Measurements from ENCODE around the gene CLASP1. TPM values are rescaled to one million over a fixed set of nuclear protein-coding genes. Genes with fewer than 3 reads are reported as not detected.
"Not testable (repeated sequence)": the region's sequence is repeated elsewhere in the genome, so short reads cannot be mapped to it uniquely, and the experiment has no call there.

The CLASP1 gene
- total RNA-seq, 1 donor from 2014 or later: 51.4 TPM

- DNase-seq (ENCODE audit: low spot score): no peak
Observed at GRCh38 chr2:121349721-121350401, 299.4 kb downstream of the CLASP1 start.

- DNase-seq (ENCODE audit: low spot score): no peak
Observed at GRCh38 chr2:121348128-121348740, 301.0 kb downstream of the CLASP1 start.

- DNase-seq (ENCODE audit: low spot score): no peak
Observed at GRCh38 chr2:121346859-121347258, 302.4 kb downstream of the CLASP1 start.

GRCh38 chr2:121346407-121346806, 302.9 kb downstream of the CLASP1 start:
- DNase-seq (ENCODE audit: low spot score): no peak

- DNase-seq (ENCODE audit: low spot score): no peak
Observed at GRCh38 chr2:121345887-121346286, 303.4 kb downstream of the CLASP1 start.

- DNase-seq (ENCODE audit: low spot score): no peak
Observed at GRCh38 chr2:121345101-121345500, 304.2 kb downstream of the CLASP1 start.

- not testable (repeated sequence) for DNase-seq (ENCODE audit: low spot score)
Observed at GRCh38 chr2:121343828-121344399, 305.3 kb downstream of the CLASP1 start.

- DNase-seq (ENCODE audit: low spot score): no peak
Observed at GRCh38 chr2:121343191-121343590, 306.1 kb downstream of the CLASP1 start.

- no peak for DNase-seq (ENCODE audit: low spot score)
Observed at GRCh38 chr2:121342751-121343150, 306.5 kb downstream of the CLASP1 start.

- DNase-seq (ENCODE audit: low spot score): no peak
Observed at GRCh38 chr2:121340926-121341325, 308.3 kb downstream of the CLASP1 start.

- DNase-seq (ENCODE audit: low spot score): no peak
Observed at GRCh38 chr2:121338281-121338680, 311.0 kb downstream of the CLASP1 start.

- DNase-seq (ENCODE audit: low spot score): no peak
Observed at GRCh38 chr2:121336528-121337294, 312.6 kb downstream of the CLASP1 start.

GRCh38 chr2:121335294-121336290, 313.7 kb downstream of the CLASP1 start:
- DNase-seq (ENCODE audit: low spot score): no peak

- DNase-seq (ENCODE audit: low spot score): no peak
Observed at GRCh38 chr2:121334581-121335293, 314.5 kb downstream of the CLASP1 start.

GRCh38 chr2:121333834-121334558, 315.3 kb downstream of the CLASP1 start:
- DNase-seq (ENCODE audit: low spot score): no peak

GRCh38 chr2:121333231-121333630, 316.0 kb downstream of the CLASP1 start:
- DNase-seq (ENCODE audit: low spot score): no peak

GRCh38 chr2:121331324-121331723, 317.9 kb downstream of the CLASP1 start:
- DNase-seq (ENCODE audit: low spot score): not testable (repeated sequence)

- DNase-seq (ENCODE audit: low spot score): no peak
Observed at GRCh38 chr2:121330921-121331320, 318.3 kb downstream of the CLASP1 start.

GRCh38 chr2:121329786-121330185, 319.5 kb downstream of the CLASP1 start:
- no peak for DNase-seq (ENCODE audit: low spot score)

GRCh38 chr2:121326628-121327027, 322.6 kb downstream of the CLASP1 start:
- DNase-seq (ENCODE audit: low spot score): no peak
